Right ventricle myocardium inferior (tissue), 1 donor: ENCODE results near the gene NEK1. TPM values are rescaled to one million over a fixed set of nuclear protein-coding genes. Genes with fewer than 3 reads are reported as not detected.

Experiments
- ATAC-seq: fragments of 200-7000 bp; cut with Tn5 transposase; one replicate; pipeline ENCODE4 v1.9.1; 2020; ENCODE audit warnings: mild to moderate bottlenecking, moderate library complexity
- DNase-seq: peaks from one replicate; pipeline ENCODE4 v3.0.0; 2021; ENCODE audit errors: missing footprints
- intact Hi-C: fragments of 100-400 bp; cut with DNase I; formaldehyde crosslinking; loops from one replicate; pipeline ENCODE4 v1.11.0; 2022
- long read RNA-seq: library from polyadenylated mRNA; unstranded; transcript quantifications from one replicate; pipeline ENCODE4 v2.0.0, GENCODE V29; 2021
- total RNA-seq: library from RNA; stranded (reverse); fragmentation: NEBNext Ultra II Directional; extraction: Animal tissue kit (Norgen Biotek cat#: 25700); gene quantifications from one replicate; pipeline ENCODE4 v1.2.1, GENCODE V29; 2021
- donor health status: DM: no; HTN: yes; CAD: no; lungs with severe emphysema.

The NEK1 gene
- 13.8 TPM for total RNA-seq
- long read RNA-seq, partial matches to known transcripts: 2 of 2 reads
- long read RNA-seq, other reads (novel, unspliced or antisense): 0 of 2 reads

- intact Hi-C loops: loop anchor here (2.0 to 5.0 kb wide), 4 partner anchors 100 to 439 kb away; partner anchors contain the start of genes HPF1 and MFAP3L
- DNase-seq: peak; percentile 94
- ATAC-seq: peak; percentile 98
Observed at GRCh38 chr4:169611991-169612870, at the start of gene NEK1. TSS of gene NEK1 (minus strand) at chr4:169612583. CDS start at chr4:169602630, 9,953 bp downstream.

- ATAC-seq: no peak
- intact Hi-C loops: no loop called here
- DNase-seq: no peak
Observed at GRCh38 chr4:169661761-169662160, 49.4 kb upstream of the NEK1 start.

- DNase-seq (no peak), ATAC-seq (no peak)
- intact Hi-C loops: loop anchor here (1.0 kb wide), 1 partner anchor 41 kb away; the partner anchor contains the start of gene CLCN3
Observed at GRCh38 chr4:169660929-169661328, 48.5 kb upstream of the NEK1 start.

- intact Hi-C loops: loop anchor here (1.0 kb wide), 1 partner anchor 40 kb away; the partner anchor contains the start of gene CLCN3
- DNase-seq (peak; percentile 71), ATAC-seq (peak; percentile 98)
Observed at GRCh38 chr4:169659716-169660670, 47.6 kb upstream of the NEK1 start.

GRCh38 chr4:169658975-169659715 is 46.8 kb upstream of the NEK1 start:
- ATAC-seq: no peak
- DNase-seq: no peak
- intact Hi-C loops: no loop called here

GRCh38 chr4:169658196-169658595 is 45.8 kb upstream of the NEK1 start:
- intact Hi-C loops: no loop called here
- ATAC-seq (no peak), DNase-seq (no peak)

- intact Hi-C loops: no loop called here
- DNase-seq: no peak
- no peak for ATAC-seq
Observed at GRCh38 chr4:169657470-169658107, 45.2 kb upstream of the NEK1 start.

- DNase-seq (no peak), ATAC-seq (no peak)
- intact Hi-C loops: no loop called here
Observed at GRCh38 chr4:169655401-169655800, 43.0 kb upstream of the NEK1 start.

- ATAC-seq: no peak
- DNase-seq: no peak
- intact Hi-C loops: no loop called here
Observed at GRCh38 chr4:169652535-169652934, 40.2 kb upstream of the NEK1 start.

GRCh38 chr4:169650227-169650936 is 38.0 kb upstream of the NEK1 start:
- intact Hi-C loops: no loop called here
- DNase-seq: no peak
- ATAC-seq: peak; percentile 61

- intact Hi-C loops: no loop called here
- peak; percentile 81 for ATAC-seq
- DNase-seq: peak; percentile 65
Observed at GRCh38 chr4:169649545-169650226, 37.3 kb upstream of the NEK1 start.

- intact Hi-C loops: no loop called here
- DNase-seq: no peak
- ATAC-seq: no peak
Observed at GRCh38 chr4:169645627-169646026, 33.2 kb upstream of the NEK1 start.

- intact Hi-C loops: no loop called here
- ATAC-seq: no peak
- no peak for DNase-seq
Observed at GRCh38 chr4:169644802-169645201, 32.4 kb upstream of the NEK1 start.

GRCh38 chr4:169640261-169640870 is 28.0 kb upstream of the NEK1 start:
- intact Hi-C loops: no loop called here
- ATAC-seq: no peak
- no peak for DNase-seq

GRCh38 chr4:169634975-169635374 is 22.6 kb upstream of the NEK1 start:
- DNase-seq: no peak
- no peak for ATAC-seq
- intact Hi-C loops: no loop called here

GRCh38 chr4:169632896-169633295 is 20.5 kb upstream of the NEK1 start:
- intact Hi-C loops: no loop called here
- DNase-seq (no peak), ATAC-seq (no peak)

- DNase-seq (no peak), ATAC-seq (peak; percentile 12)
- intact Hi-C loops: no loop called here
Observed at GRCh38 chr4:169630069-169630468, 17.7 kb upstream of the NEK1 start.
